COLO668 (cell line): ENCODE results near the gene CNGB1.
"Not testable (repeated sequence)": the region's sequence is repeated elsewhere in the genome, so short reads cannot be mapped to it uniquely, and the experiment has no call there.

Experiments used
- DNase-seq: peaks from one replicate; lab custom pipeline; 2025; ENCODE audit not compliant: unreplicated experiment; lab: John Stamatoyannopoulos, UW

Gene CNGB1

GRCh38 chr16:57997528-57998265 is 26.8 kb upstream of the CNGB1 start:
- DNase-seq = no peak

- no peak for DNase-seq
Measured at GRCh38 chr16:57997176-57997527, 26.2 kb upstream of the CNGB1 start.

- no peak for DNase-seq
Measured at GRCh38 chr16:57996406-57997175, 25.7 kb upstream of the CNGB1 start.

- no peak for DNase-seq
Measured at GRCh38 chr16:57995721-57996405, 24.9 kb upstream of the CNGB1 start.

- peak; percentile 17 for DNase-seq
Measured at GRCh38 chr16:57994778-57995177, 23.9 kb upstream of the CNGB1 start.

- no peak for DNase-seq
Measured at GRCh38 chr16:57994361-57994760, 23.4 kb upstream of the CNGB1 start.

GRCh38 chr16:57993897-57994296 is 23.0 kb upstream of the CNGB1 start:
- DNase-seq = no peak

GRCh38 chr16:57993438-57993837 is 22.5 kb upstream of the CNGB1 start:
- no peak for DNase-seq

GRCh38 chr16:57992084-57992483 is 21.2 kb upstream of the CNGB1 start:
- no peak for DNase-seq

- no peak for DNase-seq
Measured at GRCh38 chr16:57991551-57992059, 20.7 kb upstream of the CNGB1 start.

- DNase-seq = peak; percentile 34
Measured at GRCh38 chr16:57988929-57989328, 18.0 kb upstream of the CNGB1 start.

GRCh38 chr16:57987441-57988177 is 16.7 kb upstream of the CNGB1 start:
- DNase-seq = no peak

- no peak for DNase-seq
Measured at GRCh38 chr16:57986196-57986595, 15.3 kb upstream of the CNGB1 start.

GRCh38 chr16:57985204-57986181 is 14.6 kb upstream of the CNGB1 start:
- no peak for DNase-seq

- peak; percentile 18 for DNase-seq
Measured at GRCh38 chr16:57984443-57985203, 13.7 kb upstream of the CNGB1 start.

GRCh38 chr16:57982385-57982784 is 11.5 kb upstream of the CNGB1 start:
- no peak for DNase-seq

- no peak for DNase-seq
Measured at GRCh38 chr16:57981636-57982035, 10.7 kb upstream of the CNGB1 start.

GRCh38 chr16:57979006-57979585 is 8.2 kb upstream of the CNGB1 start:
- no peak for DNase-seq

- not testable (repeated sequence) for DNase-seq
Measured at GRCh38 chr16:57978070-57978465, 7.1 kb upstream of the CNGB1 start.
